HG03571 (cell line): Measurements from ENCODE around the gene TMEM263.

ENCODE experiments used
- ATAC-seq: cut with Tn5 transposase; IDR thresholded peaks from one replicate; pipeline ENCODE4 v1.9.1; 2021; ENCODE audit not compliant: unreplicated experiment

The TMEM263 gene

DNA sequence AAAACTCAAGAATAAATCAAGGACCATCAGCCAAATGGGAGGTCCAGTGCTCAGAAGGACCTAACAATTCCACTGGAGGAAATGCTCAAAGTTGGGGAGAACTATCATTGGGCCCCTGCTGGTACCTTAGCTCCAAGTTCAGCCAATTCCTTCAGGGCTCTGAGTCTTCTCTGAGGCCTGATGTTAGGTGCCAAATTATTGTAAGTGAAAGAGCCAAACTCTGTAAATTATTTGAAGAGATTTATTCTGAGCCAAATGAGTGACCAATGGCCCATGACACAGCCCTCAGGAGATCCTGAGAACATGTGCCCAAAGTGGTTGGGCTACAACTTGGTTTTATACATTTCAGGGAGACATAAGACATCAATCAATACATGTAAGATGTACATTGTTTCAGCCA, 8.2 kb upstream of the TMEM263 start:
- ATAC-seq, result no peak

DNA sequence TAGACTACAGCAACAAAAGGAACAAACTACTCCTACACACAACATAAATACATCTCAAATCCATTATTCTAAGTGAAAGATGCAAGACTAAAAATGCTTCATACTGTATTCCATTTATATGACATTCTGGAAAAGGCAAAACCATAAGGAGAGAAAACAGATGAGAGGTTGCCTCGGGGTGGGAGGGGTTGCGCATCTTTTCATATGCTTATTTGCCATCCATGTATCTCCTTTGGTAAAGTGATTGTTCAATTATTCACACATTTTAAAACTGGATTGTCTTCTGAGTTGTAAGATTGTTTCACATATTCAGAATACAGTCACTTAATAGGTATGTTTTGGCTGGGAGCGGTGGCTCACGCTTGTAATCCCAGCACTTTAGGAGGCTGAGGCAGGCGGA, 5.1 kb upstream of the TMEM263 start:
- ATAC-seq, result no peak

DNA sequence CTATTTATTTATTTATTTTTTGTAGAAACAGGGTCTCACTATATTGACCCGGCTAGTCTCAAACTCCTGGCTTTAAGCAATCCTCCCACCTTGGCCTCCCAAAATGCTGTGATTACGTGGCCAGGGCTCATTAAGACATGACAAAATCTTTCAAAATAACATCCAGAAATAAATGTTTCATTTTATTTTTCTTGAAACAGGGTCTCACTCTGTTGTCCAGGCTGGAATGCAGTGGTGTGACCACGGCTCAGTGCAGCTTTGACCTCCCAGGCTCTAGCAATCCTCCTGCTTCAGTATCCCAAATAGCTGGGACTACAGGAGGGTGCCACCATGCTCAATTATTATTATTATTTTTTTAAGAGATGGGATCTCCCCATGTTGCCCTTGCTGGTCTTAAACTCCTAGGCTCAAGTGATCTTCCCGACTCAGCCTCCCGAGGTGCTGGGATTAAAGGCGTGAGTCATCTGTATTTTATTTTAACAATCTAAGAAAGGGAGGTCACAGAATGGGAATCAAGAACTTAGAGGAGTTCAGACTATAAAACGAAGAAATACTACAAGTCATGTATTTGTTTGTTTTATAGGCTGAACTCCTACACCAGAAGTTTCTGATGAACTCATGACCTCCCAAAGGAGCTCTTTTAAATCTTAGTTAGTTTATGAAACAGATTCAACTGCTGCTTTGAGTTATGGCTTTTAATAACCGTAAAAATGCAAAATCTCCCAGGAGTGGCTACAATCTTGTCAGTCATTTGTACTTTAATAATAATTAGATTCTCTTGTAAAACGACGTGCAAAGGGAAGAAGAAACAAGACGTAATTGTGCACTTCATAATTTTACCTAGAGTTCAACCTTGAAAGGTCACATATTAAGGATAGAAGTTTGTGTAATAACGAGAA, 2.1 kb upstream of the TMEM263 start:
- no peak for ATAC-seq

DNA sequence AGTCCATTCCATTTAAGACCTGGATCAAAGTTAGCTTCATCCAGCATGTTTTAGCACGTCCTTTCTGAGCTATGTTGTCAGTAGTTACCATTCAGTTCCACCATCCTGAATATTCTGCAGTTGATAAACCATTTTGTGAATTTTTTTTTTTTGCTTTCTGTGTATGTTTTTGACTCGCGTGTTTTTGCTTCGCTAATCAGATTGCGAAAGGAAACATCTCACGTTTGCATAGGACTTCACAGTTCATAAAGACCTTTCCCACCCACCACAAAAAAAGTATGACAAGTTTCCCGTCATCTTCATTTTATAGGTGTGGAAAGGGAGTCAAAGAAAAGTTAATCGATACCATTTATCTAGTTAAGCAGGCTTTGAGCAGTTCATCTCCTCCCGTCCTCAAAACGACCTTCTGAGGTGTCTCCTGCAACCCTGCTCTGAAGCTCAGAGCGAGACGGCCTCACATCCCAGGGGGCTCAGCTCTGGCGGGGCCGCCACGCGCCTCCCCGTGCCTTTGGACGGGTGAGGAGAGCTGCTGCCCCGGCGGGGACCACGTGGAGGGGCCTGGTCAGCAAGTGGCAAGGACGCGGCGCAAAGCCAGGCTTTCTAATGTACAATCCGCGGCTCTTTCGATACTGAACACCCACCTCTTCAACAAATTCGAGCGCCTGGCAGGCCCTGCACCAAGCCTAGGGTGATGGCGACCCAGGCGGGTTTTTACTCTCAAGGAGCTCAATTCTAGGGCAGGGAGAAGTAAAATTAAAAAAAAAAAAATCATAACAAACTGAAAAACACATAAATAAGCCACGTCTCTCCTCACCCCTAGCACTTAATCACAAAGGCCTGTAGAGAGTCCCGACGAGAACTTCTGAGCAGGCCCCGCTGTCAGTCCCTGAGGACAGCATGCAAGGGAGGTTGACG, 988 bp upstream of the TMEM263 start:
- peak; percentile 8 for ATAC-seq

DNA sequence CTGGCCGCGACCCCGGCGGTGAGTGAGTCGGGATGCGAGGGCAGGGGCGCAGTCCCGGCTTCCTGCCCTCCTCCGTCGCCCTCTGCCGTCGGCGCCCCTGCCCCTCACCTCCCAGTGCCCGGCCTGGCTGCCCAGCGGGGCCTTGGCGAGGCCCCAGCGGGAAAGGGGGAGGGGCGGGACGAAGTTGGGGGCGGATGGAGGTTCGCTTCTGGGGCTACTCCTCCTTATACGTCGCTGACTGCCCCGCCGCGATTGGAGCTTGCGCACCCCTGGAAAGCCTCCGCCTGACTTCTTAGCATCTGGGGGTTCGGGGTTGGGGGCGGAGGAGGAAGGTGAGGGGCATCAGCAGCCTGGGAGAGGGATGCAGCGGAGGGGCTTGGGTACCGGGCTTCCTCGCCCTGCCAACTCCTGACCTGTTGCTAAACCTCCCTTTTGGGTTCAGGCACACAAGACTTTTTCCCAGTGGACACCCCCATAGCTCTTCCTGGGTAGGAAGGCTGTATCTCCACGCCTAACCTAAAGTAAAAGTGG, 406 bp downstream of the TMEM263 start:
- peak; percentile 24 for ATAC-seq

DNA sequence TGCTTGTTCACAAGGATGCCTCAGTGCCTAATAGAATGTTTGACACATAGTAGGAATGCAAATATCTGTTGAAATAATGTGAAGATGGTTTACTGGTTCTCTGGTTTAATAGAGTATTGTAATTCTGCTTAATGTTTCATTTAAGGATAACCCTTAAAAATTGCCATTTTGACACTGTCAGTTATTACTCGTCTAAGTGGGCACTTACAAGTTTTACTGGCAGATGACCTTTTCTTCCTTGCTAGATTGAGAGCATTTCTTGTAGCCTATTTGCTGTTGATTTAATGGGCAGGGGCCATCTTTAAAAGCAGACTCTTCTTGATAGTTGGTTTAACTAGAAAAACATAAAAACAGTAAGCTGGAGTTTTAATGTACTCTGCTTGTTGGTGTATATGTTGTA, 1.9 kb downstream of the TMEM263 start:
- ATAC-seq, result no peak

DNA sequence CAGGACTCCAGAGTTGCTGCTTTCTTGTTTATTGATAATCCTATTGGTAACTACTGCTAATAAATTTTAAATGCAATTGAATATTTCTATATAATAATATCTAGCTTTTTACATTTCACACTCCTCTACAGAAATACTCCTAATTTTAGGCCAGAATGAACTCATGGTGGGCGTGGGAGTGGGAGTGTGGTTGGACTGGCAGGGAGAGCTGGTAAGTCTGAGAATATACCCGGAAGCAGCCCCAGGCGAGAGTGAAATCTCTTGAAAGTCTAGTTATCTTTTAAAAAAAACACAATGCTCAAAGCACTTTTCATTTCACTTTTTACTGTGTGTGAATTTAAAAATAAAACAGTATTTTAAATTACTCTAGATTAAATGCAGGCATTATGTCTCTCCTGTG, 4.7 kb downstream of the TMEM263 start:
- no peak for ATAC-seq

DNA sequence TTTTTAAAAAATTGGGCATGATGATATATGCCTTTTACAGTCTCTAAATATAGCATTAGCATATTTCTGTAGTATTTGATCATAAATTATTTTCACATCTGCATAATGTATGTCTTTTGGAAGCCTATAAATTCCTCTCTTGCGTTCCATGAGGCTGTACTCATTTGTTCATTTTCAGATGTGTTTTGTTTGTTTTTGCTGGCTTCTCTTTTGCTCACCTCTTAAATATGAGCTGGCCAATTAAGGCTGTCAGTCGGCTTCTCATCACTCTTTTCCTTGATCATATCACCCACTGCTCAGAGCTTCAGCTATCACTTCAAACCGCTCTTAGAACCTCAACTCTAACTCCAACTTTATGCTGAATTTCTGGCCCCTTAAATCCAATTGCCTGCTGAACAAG, 6.6 kb downstream of the TMEM263 start:
- ATAC-seq, result no peak

DNA sequence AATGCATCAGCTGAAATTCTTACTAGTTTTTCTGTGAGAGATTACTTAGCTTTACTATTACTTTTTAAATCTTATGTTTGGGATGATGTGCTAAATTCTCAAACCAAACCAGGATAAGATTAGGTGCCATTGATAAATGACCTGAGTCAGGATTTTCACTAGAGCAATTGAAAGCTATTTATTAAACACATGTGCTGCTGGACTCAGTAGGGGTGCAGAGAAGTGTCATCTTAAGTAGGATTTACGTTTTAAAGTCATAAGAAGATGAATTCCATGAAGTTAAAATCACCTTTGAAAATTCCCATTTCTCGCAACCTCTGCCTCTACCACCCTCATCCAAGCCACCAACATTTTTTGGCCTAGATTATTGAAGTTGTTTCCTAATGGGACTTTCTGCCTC, 8.8 kb downstream of the TMEM263 start:
- ATAC-seq, result no peak

DNA sequence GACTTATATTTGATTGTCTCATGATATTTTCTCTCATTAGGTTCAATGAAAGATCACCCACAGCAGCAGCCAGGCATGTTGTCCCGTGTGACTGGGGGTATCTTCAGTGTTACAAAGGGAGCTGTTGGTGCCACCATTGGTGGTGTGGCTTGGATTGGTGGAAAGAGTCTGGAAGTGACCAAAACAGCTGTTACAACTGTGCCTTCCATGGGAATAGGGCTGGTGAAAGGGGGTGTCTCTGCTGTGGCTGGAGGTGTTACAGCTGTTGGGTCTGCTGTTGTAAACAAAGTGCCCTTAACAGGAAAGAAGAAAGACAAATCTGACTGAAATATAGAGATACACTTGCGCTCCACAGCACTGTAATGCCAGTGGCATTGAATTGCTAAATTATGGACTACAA, 15.4 kb downstream of the TMEM263 start:
- no peak for ATAC-seq

DNA sequence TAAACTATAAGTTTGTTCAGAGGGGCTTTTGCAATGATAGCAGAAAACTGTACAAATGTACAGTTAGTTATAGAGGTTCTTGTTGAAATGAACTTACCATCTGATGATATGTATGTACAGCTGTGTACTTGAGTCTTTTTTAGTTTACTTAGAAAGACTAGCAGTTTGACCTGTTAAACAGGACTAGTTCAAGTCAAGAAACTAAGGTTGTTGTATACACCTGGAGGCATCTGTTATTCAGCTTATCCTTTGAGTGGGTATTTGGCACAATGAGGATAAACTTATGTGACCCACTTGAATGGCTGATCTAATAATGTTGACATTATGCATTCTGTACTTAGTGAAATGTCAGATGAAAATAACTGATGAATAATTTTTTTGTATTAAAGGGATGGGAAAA, 17.8 kb downstream of the TMEM263 start:
- no peak for ATAC-seq

DNA sequence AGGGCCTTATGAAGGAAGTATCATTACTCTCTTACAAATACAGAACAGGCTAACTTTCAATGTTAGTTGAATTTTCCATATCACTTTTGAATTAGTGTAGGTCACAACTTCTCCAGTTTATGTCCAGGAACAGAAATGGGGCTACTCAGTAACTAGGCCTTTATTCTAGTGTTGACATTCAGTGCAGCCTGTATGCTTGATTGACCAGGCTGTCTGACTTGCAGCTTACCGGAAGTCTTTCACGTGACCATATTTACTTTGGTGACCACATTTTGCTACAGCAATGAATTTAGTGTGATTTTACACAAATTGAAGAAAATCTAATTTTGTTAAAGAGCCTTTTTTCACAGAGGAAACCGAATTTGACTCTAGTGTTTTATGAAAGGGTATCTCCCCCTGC, 18.8 kb downstream of the TMEM263 start:
- peak; percentile 89 for ATAC-seq

DNA sequence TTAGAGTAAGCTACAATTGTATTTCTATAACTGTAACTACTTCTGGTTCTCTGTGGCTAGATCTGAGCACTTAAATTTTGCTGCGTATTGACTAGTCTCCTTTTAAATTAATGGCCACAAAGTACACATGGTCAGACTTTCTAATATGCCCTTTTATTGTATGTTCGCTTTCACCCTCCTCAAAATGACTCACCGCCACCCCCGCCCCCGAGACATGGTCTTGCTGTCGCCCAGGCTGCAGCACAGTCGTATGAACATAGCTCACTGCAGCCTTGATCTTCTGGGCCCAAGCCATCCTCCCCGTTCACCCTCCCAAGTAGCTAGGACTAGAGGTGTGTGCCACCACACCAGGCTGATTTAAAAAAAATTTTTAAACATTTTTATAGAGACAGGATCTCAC, 19.4 kb downstream of the TMEM263 start:
- no peak for ATAC-seq

DNA sequence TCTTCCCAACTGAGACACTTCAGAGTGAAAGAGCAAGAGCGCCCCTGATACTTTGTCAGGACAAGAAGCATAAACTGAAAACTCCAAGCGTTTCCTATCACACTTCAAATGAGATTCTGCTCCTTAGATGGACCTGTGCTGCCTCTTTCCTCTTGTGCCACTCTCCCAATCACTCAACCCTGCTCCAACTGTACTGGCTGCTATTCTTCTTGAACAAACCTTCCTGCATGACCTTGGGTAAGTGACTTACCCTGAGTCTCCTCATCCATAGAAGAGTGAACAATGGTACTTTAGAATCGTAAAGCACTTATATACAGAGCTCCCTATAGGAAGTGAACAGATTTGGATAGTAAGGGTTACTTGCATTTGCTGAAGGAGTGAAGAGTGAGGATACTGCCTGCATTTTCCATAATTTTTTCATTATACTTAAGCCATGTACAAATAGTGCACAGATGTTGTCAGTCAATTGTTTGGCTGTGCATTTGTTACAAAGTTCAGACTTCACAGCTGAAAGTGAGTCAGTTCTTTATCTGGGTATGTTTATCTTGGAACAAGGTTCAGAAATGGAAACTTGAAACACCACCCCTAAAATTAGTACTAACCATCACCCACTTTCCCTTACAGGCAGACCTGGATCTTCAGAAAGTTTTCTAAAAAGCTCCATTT, 20.4 kb downstream of the TMEM263 start:
- no peak for ATAC-seq

DNA sequence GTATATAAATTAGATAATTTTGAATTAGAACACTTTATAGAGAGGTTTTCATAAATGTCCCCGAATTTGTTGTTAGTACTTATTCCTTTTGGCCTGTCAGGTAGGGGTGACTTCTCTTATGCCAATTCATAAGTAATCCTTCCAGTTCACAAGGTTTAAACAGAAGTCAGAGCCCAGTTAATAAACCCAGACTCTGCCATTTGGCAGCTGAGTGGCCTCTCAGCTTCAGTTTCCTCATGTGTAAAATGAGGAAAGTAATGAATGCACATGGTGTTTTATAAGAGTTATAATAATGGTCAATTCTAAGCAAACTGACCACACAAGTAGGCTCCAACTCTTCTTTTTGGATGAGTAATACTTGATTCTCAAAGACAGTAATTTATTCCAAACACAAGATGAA, 21.0 kb downstream of the TMEM263 start:
- no peak for ATAC-seq

DNA sequence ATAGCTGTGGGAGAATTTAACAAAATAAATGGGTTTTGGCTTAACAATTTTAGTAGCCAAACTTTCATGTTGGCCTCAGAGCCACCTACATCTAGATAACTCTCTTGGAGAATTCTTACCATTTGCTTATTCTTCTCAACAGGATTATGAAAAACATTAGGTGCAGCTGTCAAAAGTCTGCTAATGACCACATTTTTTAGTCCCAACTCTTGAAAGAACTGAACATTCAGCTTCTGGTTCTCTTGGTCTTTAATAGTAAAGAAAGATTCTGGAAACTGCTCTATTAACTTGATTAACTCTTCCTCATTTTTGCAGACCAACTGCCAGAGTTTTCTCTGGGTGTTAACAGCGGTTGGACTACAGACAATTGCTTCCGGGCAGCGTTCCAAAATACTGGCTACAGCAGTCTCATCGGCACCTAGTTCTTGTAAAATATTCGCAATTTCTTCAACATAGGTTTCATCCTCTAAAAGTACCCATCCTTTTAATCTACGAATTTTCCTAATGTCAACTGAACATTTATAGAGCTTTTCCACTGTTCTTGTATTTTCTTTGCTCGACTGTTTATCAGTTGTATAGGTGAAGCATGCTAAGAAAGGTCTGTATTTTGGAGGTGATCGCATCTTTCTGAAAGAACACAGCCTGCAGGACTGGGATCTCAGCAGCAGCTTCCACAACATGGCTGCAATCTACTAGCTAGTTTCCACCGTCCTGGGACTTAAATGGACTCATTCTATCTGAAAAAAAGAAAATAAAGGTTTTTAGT, 22.5 kb downstream of the TMEM263 start:
- no peak for ATAC-seq

DNA sequence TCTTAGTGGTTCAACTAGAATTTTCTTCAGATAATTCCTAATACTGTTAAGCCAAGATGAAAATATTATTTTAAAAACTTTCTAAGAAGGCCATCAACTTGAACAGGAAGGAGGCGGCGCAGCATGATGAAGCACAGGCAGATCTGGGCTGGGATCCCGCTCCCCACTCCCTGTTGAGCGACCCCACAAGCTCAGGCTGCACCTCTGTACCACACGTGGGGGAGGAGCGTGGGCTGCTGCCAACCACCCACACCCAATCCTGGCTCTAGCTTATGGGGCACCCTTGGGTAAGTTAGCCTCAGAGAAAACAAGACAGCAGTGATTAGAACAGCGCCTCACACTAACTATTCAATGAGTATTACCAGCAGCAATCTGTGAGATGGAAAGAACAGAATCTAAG, 25.2 kb downstream of the TMEM263 start:
- ATAC-seq, result no peak

DNA sequence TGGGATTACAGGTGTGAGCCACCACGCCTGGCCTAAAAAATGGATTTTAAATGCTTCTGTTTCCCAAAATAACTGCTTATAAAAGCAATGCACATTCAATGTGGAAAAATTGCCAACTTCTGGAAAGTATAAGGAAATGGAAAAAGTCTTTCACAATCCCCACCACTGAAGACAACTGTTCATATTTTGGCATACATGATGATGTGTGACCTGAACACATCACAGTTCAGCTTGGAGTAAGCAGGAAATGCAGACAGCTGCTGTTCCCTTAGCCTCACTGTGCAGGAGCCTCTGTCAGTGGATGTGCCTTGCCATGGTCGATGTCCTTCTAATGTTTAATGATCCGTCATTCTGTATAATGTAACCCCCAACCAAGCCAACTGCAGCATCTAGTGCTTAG, 26.1 kb downstream of the TMEM263 start:
- no peak for ATAC-seq

DNA sequence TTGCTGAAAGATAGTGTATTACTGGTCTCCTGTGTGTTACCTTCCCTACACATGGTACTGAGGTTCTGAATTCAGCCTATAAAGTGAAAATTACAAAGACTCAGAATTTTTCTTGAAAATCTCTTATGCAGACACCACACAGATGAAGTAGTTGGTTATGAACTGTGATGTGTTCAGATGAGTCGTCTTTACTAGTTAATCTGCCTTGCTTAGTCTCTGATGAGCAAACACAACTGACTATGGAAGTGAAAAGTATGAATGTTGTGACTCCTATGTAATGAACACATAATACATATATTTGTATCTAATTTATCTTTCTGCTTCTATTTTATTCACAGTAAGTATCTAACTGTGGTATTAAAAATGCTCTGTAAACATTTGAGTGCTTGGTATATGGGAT, 26.5 kb downstream of the TMEM263 start:
- ATAC-seq, result no peak

DNA sequence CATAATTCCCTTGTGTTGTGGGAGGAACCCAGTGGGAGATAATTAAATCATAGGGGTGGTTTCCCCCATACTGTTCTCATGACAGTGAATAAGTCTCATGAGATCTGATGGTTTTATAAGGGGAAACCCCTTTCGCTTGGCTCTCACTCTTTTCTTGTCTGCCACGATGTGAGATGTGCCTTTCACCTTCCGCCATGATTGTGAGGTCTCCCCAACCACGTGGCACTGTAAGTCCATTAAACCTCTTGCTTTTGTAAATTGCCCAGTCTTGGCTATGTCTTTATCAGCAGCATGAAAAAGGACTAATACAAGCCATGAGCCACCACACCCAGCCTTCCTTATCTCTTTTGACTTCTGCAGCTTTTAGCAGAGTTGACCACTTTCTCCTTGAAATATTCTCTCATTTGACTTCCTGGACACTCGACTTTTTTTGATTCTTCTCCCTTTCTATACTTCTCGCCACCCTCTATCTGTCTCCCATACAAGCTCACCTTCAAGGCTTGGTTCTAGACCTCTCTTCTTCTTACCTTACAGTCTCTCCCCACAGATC, 29.0 kb downstream of the TMEM263 start:
- no peak for ATAC-seq
